ENCODE data around the gene ECHDC1. TPM values are rescaled to one million over a fixed set of nuclear protein-coding genes. Genes with fewer than 3 reads are reported as not detected.

The ECHDC1 gene
- total and polyA plus RNA-seq, 4 donors, result 28.8 to 66.2 (median 50.8) TPM

- Histone ChIP-seq H3K9ac (ENCODE audit: low read depth in 1 of 2, low read length in 2 of 2) (no peak overlapping the region), H3K27ac (ENCODE audit: low read depth in 1 of 2, low read length in 2 of 2) (no peak overlapping the region), H3K4me1 (ENCODE audit: control insufficient read depth in 4 of 4, insufficient read depth in 4 of 4, low read length in 3 of 4) (no peaks in the 10 kb centered on the region), H3K9me3 (ENCODE audit: control insufficient read depth in 4 of 4, low read length in 3 of 4) (no peaks in the 10 kb centered on the region), H3K27me3 (ENCODE audit: control insufficient read depth in 4 of 4, insufficient read depth in 4 of 4, low read length in 3 of 4) (no peaks in the 10 kb centered on the region), H3K4me3 (ENCODE audit: low read depth in 1 of 3, low read length in 3 of 3) (no peak overlapping the region), H3K36me3 (ENCODE audit: control insufficient read depth in 4 of 4, insufficient read depth in 3 of 4, low read depth in 1 of 4, low read length in 3 of 4) (no peaks in the 10 kb centered on the region)
- no peak for DNase-seq (ENCODE audit: low spot score)
- no peak for TF ChIP-seq SP1 (IDR thresholded peaks at IDR 0.05)
- no peak for TF ChIP-seq JUND (IDR thresholded peaks at IDR 0.05)
- no peak for TF ChIP-seq YY1 (IDR thresholded peaks at IDR 0.05)
- no peak for TF ChIP-seq GABPA (IDR thresholded peaks at IDR 0.05 in 1 of 2, conservative IDR thresholded peaks at IDR 0.05 in 1 of 2)
- TF ChIP-seq CTCF (IDR thresholded peaks at IDR 0.05; ENCODE audit: low read depth, low read length, missing input control), result no peak
- no peak for TF ChIP-seq ZBTB33 (IDR thresholded peaks at IDR 0.05)
- no peak for TF ChIP-seq EGR1 (IDR thresholded peaks at IDR 0.05; ENCODE audit: low read depth in 2 of 2)
- TF ChIP-seq TAF1 (conservative IDR thresholded peaks at IDR 0.05), result no peak
- TF ChIP-seq NR2F2 (IDR thresholded peaks at IDR 0.05), result no peak
- no peak for TF ChIP-seq REST (IDR thresholded peaks at IDR 0.05)
- TF ChIP-seq FOXA1 (IDR thresholded peaks at IDR 0.05), result no peak
- no peak for TF ChIP-seq FOXA2 (IDR thresholded peaks at IDR 0.05)
- TF ChIP-seq HNF4A (conservative IDR thresholded peaks at IDR 0.05), result no peak
- no peak for TF ChIP-seq ATF3 (IDR thresholded peaks at IDR 0.05)
- no peak for TF ChIP-seq RXRA (IDR thresholded peaks at IDR 0.05)
- TF ChIP-seq RAD21 (IDR thresholded peaks at IDR 0.05), result no peak
- no peak for TF ChIP-seq MAX (IDR thresholded peaks at IDR 0.05)
- TF ChIP-seq HNF4G (IDR thresholded peaks at IDR 0.05), result no peak
- 96% methylated on average over 6 of the region's 6 CpGs for WGBS
Measured at GRCh38 chr6:127255286-127255685, 88.1 kb downstream of the ECHDC1 start.
